K562 (cell line): Measurements from ENCODE around the gene EXOC3L1. TPM values are rescaled to one million over a fixed set of nuclear protein-coding genes. Genes with fewer than 3 reads are reported as not detected.

Experiments used
- CREB1 ChIP-seq, 2 experiments: sonication (generic) in 1 of 2; formaldehyde crosslinking in 1 of 2; IDR thresholded peaks; 2 replicates each; pipeline versions ENCODE4 v1.6.1 to v1.8.0; 2012 to 2022; ENCODE audit warnings: inconsistent platforms in 1 of 2, mild to moderate bottlenecking in 1 of 2, missing genetic modification reagents in 1 of 2, moderate library complexity in 1 of 2
- EZH2 ChIP-seq: IDR thresholded peaks from 2 replicates; pipeline ENCODE4 v1.6.1; 2012; ENCODE audit warnings: low read depth, mild to moderate bottlenecking, inconsistent platforms, low read length, borderline replicate concordance
- IRF2 ChIP-seq: sonication (generic); formaldehyde crosslinking; IDR thresholded peaks from 2 replicates; pipeline ENCODE4 v1.8.1; 2022; ENCODE audit warnings: mild to moderate bottlenecking, missing genetic modification reagents
- RBFOX2 ChIP-seq: fragments of 200-400 bp; formaldehyde crosslinking; IDR thresholded peaks from 2 replicates; pipeline ENCODE4 v1.6.1; 2017; ENCODE audit warnings: low read depth, mild to moderate bottlenecking, low read length, moderate library complexity
- SMAD4 ChIP-seq: fragments of 250-450 bp; sonication (Bioruptor Pico); conservative IDR thresholded peaks from 2 replicates; pipeline ENCODE4 v1.8.0; 2021; ENCODE audit warnings: inconsistent platforms, mild to moderate bottlenecking, moderate library complexity
- U2AF2 ChIP-seq: fragments of 200-400 bp; formaldehyde crosslinking; optimal IDR thresholded peaks from 2 replicates; pipeline ENCODE3; 2017; ENCODE audit warnings: low read depth, mild to moderate bottlenecking, low read length
- ZFP36 ChIP-seq: fragments of 150-350 bp; IDR thresholded peaks from 2 replicates; pipeline ENCODE4 v1.6.1; 2018; ENCODE audit warnings: low read length, low read depth; ENCODE audit not compliant: partially characterized antibody
- ZNF165 ChIP-seq: fragments of 250-450 bp; sonication (Bioruptor Pico); IDR thresholded peaks from 2 replicates; pipeline ENCODE4 v1.4.0; 2020; ENCODE audit warnings: borderline replicate concordance
- ZNF197 ChIP-seq: fragments of 200-800 bp; sonication (Bioruptor generic); IDR thresholded peaks from 2 replicates; pipeline ENCODE4 v1.6.1; 2016; ENCODE audit warnings: low read depth, missing genetic modification characterization, missing compliant biosample characterization
- polyA plus RNA-seq, 8 experiments: library from polyadenylated mRNA; depleted of rRNA in 4 of 8; stranded (reverse) in 5 of 8; unstranded in 3 of 8; fragments of >200 nt; fragmentation: Nextera tagmentation in 2 of 8; fragmentation: Illumina TruSeq in 1 of 8; extraction: Ambion mirVana in 2 of 8; extraction: Trizol in 1 of 8; gene quantifications; 2 replicates each; pipeline versions ENCODE4 v1.2.1 to v1.2.3, GENCODE V29; 2011 to 2014; ENCODE audit warnings: inconsistent platforms in 1 of 8, missing spikeins in 1 of 8
- total RNA-seq, 7 experiments: library from RNA; depleted of rRNA in 6 of 7; stranded (reverse); fragments of >200 nt in 6 of 7; fragmentation: Illumina TruSeq in 2 of 7; extraction: Trizol in 2 of 7; gene quantifications; 2 replicates each; pipeline versions ENCODE4 v1.2.1 to v1.2.3, GENCODE V29; 2011 to 2021; ENCODE audit warnings: low replicate concordance in 1 of 7
- TF ChIP-seq, protein P1 (sequence below): fragments of 450-650 bp; formaldehyde crosslinking; IDR thresholded peaks from 2 replicates; pipeline ENCODE4 v1.4.0; 2022; ENCODE audit warnings: missing genetic modification characterization
- TF ChIP-seq, protein P2 (sequence below): fragments of 250-450 bp; sonication (Bioruptor Pico); IDR thresholded peaks from 2 replicates; pipeline ENCODE4 v1.4.0; 2020
- TF ChIP-seq, protein P3 (sequence below): fragments of 250-450 bp; sonication (Bioruptor Pico); IDR thresholded peaks from 2 replicates; pipeline ENCODE4 v1.5.0; 2022; ENCODE audit warnings: mild to moderate bottlenecking
- TF ChIP-seq, protein P4 (sequence below): sonication (generic); formaldehyde crosslinking; IDR thresholded peaks from 2 replicates; pipeline ENCODE4 v1.8.0; 2023; ENCODE audit warnings: missing genetic modification reagents, mild to moderate bottlenecking, borderline replicate concordance
- TF ChIP-seq, protein P5 (sequence below): fragments of 450-650 bp; IDR thresholded peaks from 2 replicates; pipeline ENCODE4 v1.6.1; 2017; ENCODE audit warnings: antibody characterized with exemption

Gene EXOC3L1
- total and polyA plus RNA-seq, 9 of the 15 experiments (the other 6 are each of a cell fraction or from before 2014, with no cell fraction given), result 0.08 TPM; not detected in 8

DNA sequence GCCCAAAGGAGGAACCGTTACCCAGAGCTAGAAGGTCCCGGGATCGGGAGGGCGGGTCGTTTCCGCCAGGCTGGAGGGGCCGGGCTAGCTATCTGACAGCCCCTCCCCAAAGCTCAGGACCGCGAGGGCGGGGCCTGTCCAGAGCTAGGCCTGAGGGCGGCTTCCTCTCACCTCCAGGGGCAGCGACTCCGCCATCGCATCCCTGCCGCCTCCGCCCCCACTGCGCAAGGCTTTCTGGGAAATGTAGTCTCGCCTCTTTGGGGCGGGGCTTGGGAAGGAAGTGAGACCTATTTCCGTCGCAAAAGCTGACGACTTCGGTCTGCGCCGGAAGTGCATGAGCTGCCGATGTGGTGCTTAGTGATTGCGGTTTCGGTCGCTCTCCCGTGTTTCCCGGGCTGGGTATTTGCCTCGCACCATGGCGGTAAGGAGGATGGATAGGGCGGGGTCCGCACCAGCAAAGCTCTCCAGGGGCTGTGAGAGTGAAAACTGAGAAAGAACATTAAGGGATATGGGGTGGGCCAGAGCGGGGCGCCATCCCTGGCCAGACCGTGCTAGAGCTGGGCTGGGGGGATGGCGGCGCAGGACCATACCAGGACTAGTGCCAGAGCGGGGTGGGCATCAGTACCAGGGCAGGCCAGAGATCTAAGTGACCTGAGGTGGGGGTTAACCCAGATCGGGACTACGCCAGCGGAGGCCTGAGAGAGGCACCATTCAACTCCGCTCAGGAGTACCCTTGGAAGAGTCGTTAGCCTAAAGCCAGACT, 37.0 kb upstream of the EXOC3L1 start, which contains the start of gene TMEM208 (continued):
- TF ChIP-seq, protein P1, sequence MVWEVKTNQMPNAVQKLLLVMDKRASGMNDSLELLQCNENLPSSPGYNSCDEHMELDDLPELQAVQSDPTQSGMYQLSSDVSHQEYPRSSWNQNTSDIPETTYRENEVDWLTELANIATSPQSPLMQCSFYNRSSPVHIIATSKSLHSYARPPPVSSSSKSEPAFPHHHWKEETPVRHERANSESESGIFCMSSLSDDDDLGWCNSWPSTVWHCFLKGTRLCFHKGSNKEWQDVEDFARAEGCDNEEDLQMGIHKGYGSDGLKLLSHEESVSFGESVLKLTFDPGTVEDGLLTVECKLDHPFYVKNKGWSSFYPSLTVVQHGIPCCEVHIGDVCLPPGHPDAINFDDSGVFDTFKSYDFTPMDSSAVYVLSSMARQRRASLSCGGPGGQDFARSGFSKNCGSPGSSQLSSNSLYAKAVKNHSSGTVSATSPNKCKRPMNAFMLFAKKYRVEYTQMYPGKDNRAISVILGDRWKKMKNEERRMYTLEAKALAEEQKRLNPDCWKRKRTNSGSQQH (CRISPR knock-in tag), result no peak
- TF ChIP-seq ZNF165, result no peak
- TF ChIP-seq CREB1 (IDR thresholded peaks at IDR 0.05), result peak; percentile 100
- TF ChIP-seq CREB1 (CRISPR knock-in tag; IDR thresholded peaks at IDR 0.05), result peak; percentile 100
- TF ChIP-seq, protein P2, sequence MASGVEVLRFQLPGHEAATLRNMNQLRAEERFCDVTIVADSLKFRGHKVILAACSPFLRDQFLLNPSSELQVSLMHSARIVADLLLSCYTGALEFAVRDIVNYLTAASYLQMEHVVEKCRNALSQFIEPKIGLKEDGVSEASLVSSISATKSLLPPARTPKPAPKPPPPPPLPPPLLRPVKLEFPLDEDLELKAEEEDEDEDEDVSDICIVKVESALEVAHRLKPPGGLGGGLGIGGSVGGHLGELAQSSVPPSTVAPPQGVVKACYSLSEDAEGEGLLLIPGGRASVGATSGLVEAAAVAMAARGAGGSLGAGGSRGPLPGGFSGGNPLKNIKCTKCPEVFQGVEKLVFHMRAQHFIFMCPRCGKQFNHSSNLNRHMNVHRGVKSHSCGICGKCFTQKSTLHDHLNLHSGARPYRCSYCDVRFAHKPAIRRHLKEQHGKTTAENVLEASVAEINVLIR (CRISPR knock-in tag), result peak; percentile 99
- TF ChIP-seq ZFP36, result peak; percentile 14
- TF ChIP-seq IRF2, result no peak
- TF ChIP-seq U2AF2, result no peak
- TF ChIP-seq, protein P3, sequence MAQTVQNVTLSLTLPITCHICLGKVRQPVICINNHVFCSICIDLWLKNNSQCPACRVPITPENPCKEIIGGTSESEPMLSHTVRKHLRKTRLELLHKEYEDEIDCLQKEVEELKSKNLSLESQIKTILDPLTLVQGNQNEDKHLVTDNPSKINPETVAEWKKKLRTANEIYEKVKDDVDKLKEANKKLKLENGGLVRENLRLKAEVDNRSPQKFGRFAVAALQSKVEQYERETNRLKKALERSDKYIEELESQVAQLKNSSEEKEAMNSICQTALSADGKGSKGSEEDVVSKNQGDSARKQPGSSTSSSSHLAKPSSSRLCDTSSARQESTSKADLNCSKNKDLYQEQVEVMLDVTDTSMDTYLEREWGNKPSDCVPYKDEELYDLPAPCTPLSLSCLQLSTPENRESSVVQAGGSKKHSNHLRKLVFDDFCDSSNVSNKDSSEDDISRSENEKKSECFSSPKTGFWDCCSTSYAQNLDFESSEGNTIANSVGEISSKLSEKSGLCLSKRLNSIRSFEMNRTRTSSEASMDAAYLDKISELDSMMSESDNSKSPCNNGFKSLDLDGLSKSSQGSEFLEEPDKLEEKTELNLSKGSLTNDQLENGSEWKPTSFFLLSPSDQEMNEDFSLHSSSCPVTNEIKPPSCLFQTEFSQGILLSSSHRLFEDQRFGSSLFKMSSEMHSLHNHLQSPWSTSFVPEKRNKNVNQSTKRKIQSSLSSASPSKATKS (CRISPR knock-in tag), result no peak
- TF ChIP-seq SMAD4, result no peak
- TF ChIP-seq RBFOX2, result peak; percentile 88
- TF ChIP-seq EZH2, result no peak
- TF ChIP-seq, protein P4, sequence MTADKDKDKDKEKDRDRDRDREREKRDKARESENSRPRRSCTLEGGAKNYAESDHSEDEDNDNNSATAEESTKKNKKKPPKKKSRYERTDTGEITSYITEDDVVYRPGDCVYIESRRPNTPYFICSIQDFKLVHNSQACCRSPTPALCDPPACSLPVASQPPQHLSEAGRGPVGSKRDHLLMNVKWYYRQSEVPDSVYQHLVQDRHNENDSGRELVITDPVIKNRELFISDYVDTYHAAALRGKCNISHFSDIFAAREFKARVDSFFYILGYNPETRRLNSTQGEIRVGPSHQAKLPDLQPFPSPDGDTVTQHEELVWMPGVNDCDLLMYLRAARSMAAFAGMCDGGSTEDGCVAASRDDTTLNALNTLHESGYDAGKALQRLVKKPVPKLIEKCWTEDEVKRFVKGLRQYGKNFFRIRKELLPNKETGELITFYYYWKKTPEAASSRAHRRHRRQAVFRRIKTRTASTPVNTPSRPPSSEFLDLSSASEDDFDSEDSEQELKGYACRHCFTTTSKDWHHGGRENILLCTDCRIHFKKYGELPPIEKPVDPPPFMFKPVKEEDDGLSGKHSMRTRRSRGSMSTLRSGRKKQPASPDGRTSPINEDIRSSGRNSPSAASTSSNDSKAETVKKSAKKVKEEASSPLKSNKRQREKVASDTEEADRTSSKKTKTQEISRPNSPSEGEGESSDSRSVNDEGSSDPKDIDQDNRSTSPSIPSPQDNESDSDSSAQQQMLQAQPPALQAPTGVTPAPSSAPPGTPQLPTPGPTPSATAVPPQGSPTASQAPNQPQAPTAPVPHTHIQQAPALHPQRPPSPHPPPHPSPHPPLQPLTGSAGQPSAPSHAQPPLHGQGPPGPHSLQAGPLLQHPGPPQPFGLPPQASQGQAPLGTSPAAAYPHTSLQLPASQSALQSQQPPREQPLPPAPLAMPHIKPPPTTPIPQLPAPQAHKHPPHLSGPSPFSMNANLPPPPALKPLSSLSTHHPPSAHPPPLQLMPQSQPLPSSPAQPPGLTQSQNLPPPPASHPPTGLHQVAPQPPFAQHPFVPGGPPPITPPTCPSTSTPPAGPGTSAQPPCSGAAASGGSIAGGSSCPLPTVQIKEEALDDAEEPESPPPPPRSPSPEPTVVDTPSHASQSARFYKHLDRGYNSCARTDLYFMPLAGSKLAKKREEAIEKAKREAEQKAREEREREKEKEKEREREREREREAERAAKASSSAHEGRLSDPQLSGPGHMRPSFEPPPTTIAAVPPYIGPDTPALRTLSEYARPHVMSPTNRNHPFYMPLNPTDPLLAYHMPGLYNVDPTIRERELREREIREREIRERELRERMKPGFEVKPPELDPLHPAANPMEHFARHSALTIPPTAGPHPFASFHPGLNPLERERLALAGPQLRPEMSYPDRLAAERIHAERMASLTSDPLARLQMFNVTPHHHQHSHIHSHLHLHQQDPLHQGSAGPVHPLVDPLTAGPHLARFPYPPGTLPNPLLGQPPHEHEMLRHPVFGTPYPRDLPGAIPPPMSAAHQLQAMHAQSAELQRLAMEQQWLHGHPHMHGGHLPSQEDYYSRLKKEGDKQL (CRISPR knock-in tag), result no peak
- TF ChIP-seq, protein P5, sequence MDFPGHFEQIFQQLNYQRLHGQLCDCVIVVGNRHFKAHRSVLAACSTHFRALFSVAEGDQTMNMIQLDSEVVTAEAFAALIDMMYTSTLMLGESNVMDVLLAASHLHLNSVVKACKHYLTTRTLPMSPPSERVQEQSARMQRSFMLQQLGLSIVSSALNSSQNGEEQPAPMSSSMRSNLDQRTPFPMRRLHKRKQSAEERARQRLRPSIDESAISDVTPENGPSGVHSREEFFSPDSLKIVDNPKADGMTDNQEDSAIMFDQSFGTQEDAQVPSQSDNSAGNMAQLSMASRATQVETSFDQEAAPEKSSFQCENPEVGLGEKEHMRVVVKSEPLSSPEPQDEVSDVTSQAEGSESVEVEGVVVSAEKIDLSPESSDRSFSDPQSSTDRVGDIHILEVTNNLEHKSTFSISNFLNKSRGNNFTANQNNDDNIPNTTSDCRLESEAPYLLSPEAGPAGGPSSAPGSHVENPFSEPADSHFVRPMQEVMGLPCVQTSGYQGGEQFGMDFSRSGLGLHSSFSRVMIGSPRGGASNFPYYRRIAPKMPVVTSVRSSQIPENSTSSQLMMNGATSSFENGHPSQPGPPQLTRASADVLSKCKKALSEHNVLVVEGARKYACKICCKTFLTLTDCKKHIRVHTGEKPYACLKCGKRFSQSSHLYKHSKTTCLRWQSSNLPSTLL, result no peak
- TF ChIP-seq ZNF197 (CRISPR knock-in tag), result no peak
